Tibial nerve (tissue), 4 donors: ENCODE results near the gene DOCK2. TPM values are rescaled to one million over a fixed set of nuclear protein-coding genes. Genes with fewer than 3 reads are reported as not detected.

Experiments used
- DNase-seq, 2 donors: peaks; one replicate each; pipeline ENCODE4 v3.0.0-alpha.2; 2019; ENCODE audit warnings: low spot score in 2 of 2
- H3K27ac ChIP-seq, 4 donors: fragments of 200-600 bp; sonication (generic) in 3 of 4; one replicate each; pipeline ENCODE4 v1.5.1; 2017 to 2019; ENCODE audit warnings: mild to moderate bottlenecking in 1 of 4
- H3K27me3 ChIP-seq, 2 donors: fragments of 200-600 bp; sonication (generic) in 1 of 2; one replicate each; pipeline versions ENCODE4 v1.5.1 to v1.6.0; 2017 to 2019
- H3K36me3 ChIP-seq, 3 donors: fragments of 200-600 bp; sonication (generic); one replicate each; pipeline ENCODE4 v1.5.1; 2018 to 2019
- H3K4me1 ChIP-seq, 4 donors: fragments of 200-600 bp; sonication (generic) in 3 of 4; one replicate each; pipeline ENCODE4 v1.5.1; 2017 to 2019
- H3K4me3 ChIP-seq, 4 donors: fragments of 200-600 bp; sonication (generic) in 3 of 4; one replicate each; pipeline ENCODE4 v1.5.1; 2017 to 2019; ENCODE audit warnings: mild to moderate bottlenecking in 1 of 4, moderate library complexity in 1 of 4
- H3K9me3 ChIP-seq, 4 donors: fragments of 200-600 bp; sonication (generic) in 3 of 4; one replicate each; pipeline ENCODE4 v1.5.1; 2017 to 2019
- CTCF ChIP-seq, 5 experiments: fragments of 200-600 bp in 3 of 5; fragments of 450-650 bp in 2 of 5; sonication (generic) in 3 of 5; IDR thresholded peaks; one replicate each; pipeline ENCODE4 v1.5.1; 2016 to 2019; ENCODE audit warnings: antibody characterized with exemption in 5 of 5, mild to moderate bottlenecking in 3 of 5, moderate library complexity in 2 of 5
- EP300 ChIP-seq, 2 donors: sonication (generic); formaldehyde crosslinking; IDR thresholded peaks; one replicate each; pipeline ENCODE4 v1.6.1; 2017; ENCODE audit warnings: antibody characterized with exemption in 2 of 2, mild to moderate bottlenecking in 1 of 2
- POLR2A ChIP-seq, 2 donors: fragments of 450-650 bp; IDR thresholded peaks; one replicate each; pipeline ENCODE4 v1.6.1; 2017; ENCODE audit warnings: antibody characterized with exemption in 2 of 2, mild to moderate bottlenecking in 2 of 2, moderate library complexity in 2 of 2
- WGBS, 2 donors: methylation state at CpG; one replicate each; pipeline ENCODE4 v1.1.5; 2018; 5-methylcytosine and 5-hydroxymethylcytosine counted together
- total RNA-seq, 4 donors: library from RNA; depleted of rRNA; stranded (reverse); fragments of >200 nt; gene quantifications; one replicate each; pipeline ENCODE4 v1.1.0, GENCODE V29; 2016

DOCK2 gene
- total RNA-seq, 4 donors from 2014 or later, result 14.9 to 83.4 (median 23.8) TPM

- H3K27ac ChIP-seq, result peak overlapping the region in 1 of 4 donors; percentile 20
- no peaks in the 10 kb centered on the region for H3K36me3 ChIP-seq
- TF ChIP-seq POLR2A (IDR thresholded peaks at IDR 0.05), result no peak
- TF ChIP-seq EP300 (IDR thresholded peaks at IDR 0.05), result no peak
- no peak for TF ChIP-seq CTCF (IDR thresholded peaks at IDR 0.05)
- peaks cover 0 to 4% (median 1%) of the 10 kb centered on the region in 4 donors for H3K4me1 ChIP-seq
- no peak overlapping the region for H3K4me3 ChIP-seq
- H3K9me3 ChIP-seq, result no peaks in the 10 kb centered on the region
- no peak for DNase-seq
- WGBS, 2 donors, result 57 to 63% methylated on average over 9 of the region's 9 CpGs
- no peaks in the 10 kb centered on the region for H3K27me3 ChIP-seq
These were observed 69.8 kb downstream of the DOCK2 start for GRCh38 chr5:169706758-169707450.

- no peak for DNase-seq
- peaks cover 0 to 4% (median 1%) of the 10 kb centered on the region in 4 donors for H3K4me1 ChIP-seq
- TF ChIP-seq POLR2A (IDR thresholded peaks at IDR 0.05) (no peak), EP300 (IDR thresholded peaks at IDR 0.05) (no peak), CTCF (IDR thresholded peaks at IDR 0.05) (no peak)
- no peaks in the 10 kb centered on the region for H3K27me3 ChIP-seq
- WGBS, 2 donors, result 92 to 93% methylated on average over 3 of the region's 3 CpGs
- no peaks in the 10 kb centered on the region for H3K36me3 ChIP-seq
- H3K27ac ChIP-seq, result peak overlapping the region in 1 of 4 donors; percentile 2
- H3K4me3 ChIP-seq, result no peak overlapping the region
- no peaks in the 10 kb centered on the region for H3K9me3 ChIP-seq
These were observed 70.6 kb downstream of the DOCK2 start for GRCh38 chr5:169707686-169708085.

GRCh38 chr5:169710675-169711074 lies 73.6 kb downstream of the DOCK2 start:
- no peak for DNase-seq
- no peaks in the 10 kb centered on the region for H3K27me3 ChIP-seq
- H3K4me3 ChIP-seq, result no peak overlapping the region
- no peak overlapping the region for H3K27ac ChIP-seq
- WGBS, 2 donors, result 20 to 24% methylated on average over 4 of the region's 4 CpGs
- H3K36me3 ChIP-seq, result no peaks in the 10 kb centered on the region
- TF ChIP-seq EP300 (IDR thresholded peaks at IDR 0.05) (no peak), POLR2A (IDR thresholded peaks at IDR 0.05) (no peak), CTCF (IDR thresholded peaks at IDR 0.05) (no peak)
- no peaks in the 10 kb centered on the region for H3K9me3 ChIP-seq
- H3K4me1 ChIP-seq, result peaks cover 0 to 4% (median 1%) of the 10 kb centered on the region in 4 donors

- no peaks in the 10 kb centered on the region for H3K27me3 ChIP-seq
- TF ChIP-seq CTCF (IDR thresholded peaks at IDR 0.05) (no peak), POLR2A (IDR thresholded peaks at IDR 0.05) (no peak), EP300 (IDR thresholded peaks at IDR 0.05) (no peak)
- H3K9me3 ChIP-seq, result no peaks in the 10 kb centered on the region
- no peak for DNase-seq
- no peaks in the 10 kb centered on the region for H3K36me3 ChIP-seq
- 72 to 76% methylated on average over 4 of the region's 4 CpGs for WGBS, 2 donors
- no peak overlapping the region for H3K4me3 ChIP-seq
- peaks cover 0 to 9% (median 2%) of the 10 kb centered on the region in 4 donors for H3K4me1 ChIP-seq
- H3K27ac ChIP-seq, result no peak overlapping the region
These were observed 74.6 kb downstream of the DOCK2 start for GRCh38 chr5:169711551-169712225.

- Histone ChIP-seq H3K4me1 (peaks cover 0 to 7% (median under 1%) of the 10 kb centered on the region in 4 donors), H3K9me3 (no peaks in the 10 kb centered on the region), H3K27me3 (no peaks in the 10 kb centered on the region), H3K27ac (no peak overlapping the region), H3K36me3 (no peaks in the 10 kb centered on the region), H3K4me3 (no peak overlapping the region)
- TF ChIP-seq POLR2A (IDR thresholded peaks at IDR 0.05), result no peak
- no peak for TF ChIP-seq CTCF (IDR thresholded peaks at IDR 0.05)
- TF ChIP-seq EP300 (IDR thresholded peaks at IDR 0.05), result no peak
- no peak for DNase-seq
These were observed 75.4 kb downstream of the DOCK2 start for GRCh38 chr5:169712428-169712827.
